Measurements from ENCODE around the gene STAT6.

STAT6 gene

GRCh38 chr12:57138526-57139272 is 27.5 kb upstream of the STAT6 start:
- H3K27ac ChIP-seq: no peak overlapping the region
- H3K27me3 ChIP-seq (ENCODE audit: control insufficient read depth, insufficient read depth, low read length): no peaks in the 10 kb centered on the region
- no peak for TF ChIP-seq CTCF (IDR thresholded peaks at IDR 0.05)
- no peaks in the 10 kb centered on the region for H3K79me2 ChIP-seq
- no peak overlapping the region for H2AFZ ChIP-seq
- H3K9me3 ChIP-seq (ENCODE audit: control insufficient read depth, low read length): no peaks in the 10 kb centered on the region
- no peak overlapping the region for H3K4me3 ChIP-seq (ENCODE audit: low read depth, low read length)
- no peak overlapping the region for H3K9ac ChIP-seq
- no peaks in the 10 kb centered on the region for H3K4me1 ChIP-seq
- no peaks in the 10 kb centered on the region for H3K36me3 ChIP-seq (ENCODE audit: control insufficient read depth, insufficient read depth, low read length)
- no peak overlapping the region for H3K4me2 ChIP-seq (ENCODE audit: low read length)

- Histone ChIP-seq H3K4me1 (no peaks in the 10 kb centered on the region), H3K9ac (no peak overlapping the region), H3K27ac (no peak overlapping the region), H3K4me2 (ENCODE audit: low read length) (no peak overlapping the region), H3K4me3 (ENCODE audit: low read depth, low read length) (no peak overlapping the region), H3K9me3 (ENCODE audit: control insufficient read depth, low read length) (no peaks in the 10 kb centered on the region), H3K79me2 (no peaks in the 10 kb centered on the region), H3K36me3 (ENCODE audit: control insufficient read depth, insufficient read depth, low read length) (no peaks in the 10 kb centered on the region), H2AFZ (no peak overlapping the region), H3K27me3 (ENCODE audit: control insufficient read depth, insufficient read depth, low read length) (no peaks in the 10 kb centered on the region)
- no peak for TF ChIP-seq CTCF (IDR thresholded peaks at IDR 0.05)
These were observed 24.6 kb upstream of the STAT6 start for GRCh38 chr12:57135527-57136326.

- H3K4me3 ChIP-seq (ENCODE audit: low read depth, low read length): no peak overlapping the region
- no peak overlapping the region for H3K9ac ChIP-seq
- H3K27me3 ChIP-seq (ENCODE audit: control insufficient read depth, insufficient read depth, low read length): no peaks in the 10 kb centered on the region
- H2AFZ ChIP-seq: no peak overlapping the region
- no peak overlapping the region for H3K4me2 ChIP-seq (ENCODE audit: low read length)
- H3K79me2 ChIP-seq: no peaks in the 10 kb centered on the region
- H3K27ac ChIP-seq: no peak overlapping the region
- TF ChIP-seq CTCF (IDR thresholded peaks at IDR 0.05): no peak
- no peaks in the 10 kb centered on the region for H3K9me3 ChIP-seq (ENCODE audit: control insufficient read depth, low read length)
- no peaks in the 10 kb centered on the region for H3K36me3 ChIP-seq (ENCODE audit: control insufficient read depth, insufficient read depth, low read length)
- no peaks in the 10 kb centered on the region for H3K4me1 ChIP-seq
These were observed 23.8 kb upstream of the STAT6 start for GRCh38 chr12:57134949-57135348.

GRCh38 chr12:57133916-57134315 is 22.8 kb upstream of the STAT6 start:
- Histone ChIP-seq H3K27me3 (ENCODE audit: control insufficient read depth, insufficient read depth, low read length) (no peaks in the 10 kb centered on the region), H3K4me2 (ENCODE audit: low read length) (no peak overlapping the region), H2AFZ (no peak overlapping the region), H3K9me3 (ENCODE audit: control insufficient read depth, low read length) (no peaks in the 10 kb centered on the region), H3K27ac (no peak overlapping the region), H3K4me1 (no peaks in the 10 kb centered on the region), H3K79me2 (no peaks in the 10 kb centered on the region), H3K9ac (no peak overlapping the region), H3K36me3 (ENCODE audit: control insufficient read depth, insufficient read depth, low read length) (no peaks in the 10 kb centered on the region), H3K4me3 (ENCODE audit: low read depth, low read length) (no peak overlapping the region)
- no peak for TF ChIP-seq CTCF (IDR thresholded peaks at IDR 0.05)
